Fibroblast of peridontal ligament (primary cell): Measurements from ENCODE around the gene PRMT7.

ENCODE experiments used
- DNase-seq: peaks from one replicate; pipeline ENCODE4 v3.0.0-alpha.2; 2010; ENCODE audit errors: extremely low read depth

Gene PRMT7

DNA sequence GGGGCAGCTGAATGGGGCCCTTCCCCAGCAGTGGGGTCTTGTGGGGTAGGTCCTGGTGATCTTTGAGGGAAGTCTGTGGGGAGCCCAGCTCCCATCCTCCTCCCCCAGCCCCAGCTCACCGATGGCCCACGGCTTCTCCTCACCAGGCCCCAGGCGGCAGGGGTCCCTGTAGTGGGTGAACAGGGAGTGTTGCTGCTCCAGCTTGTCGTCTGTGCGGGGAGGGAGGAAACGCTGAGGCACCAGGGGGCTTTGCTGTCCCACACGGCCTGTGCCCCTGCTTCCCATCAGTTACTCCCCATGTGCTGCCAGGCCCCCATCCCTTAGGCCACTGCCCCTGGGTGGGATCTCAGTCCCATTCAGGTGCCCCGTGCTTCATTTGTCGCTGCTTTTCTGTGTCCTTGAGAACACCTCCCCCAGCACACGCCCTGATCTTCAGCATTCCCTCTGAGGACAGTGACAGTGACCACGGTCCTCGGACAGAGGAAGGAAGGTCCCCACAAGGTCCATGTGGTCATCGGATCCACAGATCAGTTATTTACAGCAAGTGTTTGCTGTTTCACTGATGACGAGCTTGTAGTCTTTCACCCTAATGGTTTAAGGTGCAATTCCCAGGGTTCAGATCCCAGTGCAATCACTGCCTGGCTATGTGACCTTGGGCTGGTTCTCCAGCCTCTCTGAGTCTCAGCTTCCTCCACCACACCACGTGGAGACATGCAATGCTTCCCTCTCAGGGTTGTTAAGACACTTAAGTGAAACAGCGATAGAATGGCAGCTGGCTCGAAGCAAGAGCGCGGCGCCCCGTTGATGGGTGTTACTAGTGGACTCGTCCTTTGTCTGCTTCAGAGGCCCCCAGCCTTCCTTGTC is 53.1 kb downstream of the PRMT7 start:
- no peak for DNase-seq

DNA sequence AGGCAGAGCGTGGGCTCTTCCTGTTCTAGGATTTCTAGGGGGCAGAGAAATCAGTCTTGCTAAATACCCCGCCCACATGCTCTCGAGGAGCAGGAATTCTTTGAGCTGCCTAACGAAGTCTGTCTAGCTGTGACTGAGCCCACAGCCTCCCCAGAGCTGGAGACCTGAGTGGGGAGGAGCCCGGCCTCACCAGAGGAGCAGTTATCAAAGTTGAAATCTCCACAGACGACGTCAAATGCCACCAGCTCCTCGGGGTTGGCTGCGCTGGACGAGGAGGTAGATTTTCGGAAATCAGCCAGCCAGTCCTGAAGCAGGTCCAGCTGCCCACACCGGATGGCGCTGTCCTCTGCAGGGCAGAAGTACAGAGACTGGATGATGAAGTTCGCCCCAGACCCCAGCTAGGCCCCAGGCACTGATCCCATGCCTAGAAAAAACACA is 53.8 kb downstream of the PRMT7 start:
- no peak for DNase-seq

DNA sequence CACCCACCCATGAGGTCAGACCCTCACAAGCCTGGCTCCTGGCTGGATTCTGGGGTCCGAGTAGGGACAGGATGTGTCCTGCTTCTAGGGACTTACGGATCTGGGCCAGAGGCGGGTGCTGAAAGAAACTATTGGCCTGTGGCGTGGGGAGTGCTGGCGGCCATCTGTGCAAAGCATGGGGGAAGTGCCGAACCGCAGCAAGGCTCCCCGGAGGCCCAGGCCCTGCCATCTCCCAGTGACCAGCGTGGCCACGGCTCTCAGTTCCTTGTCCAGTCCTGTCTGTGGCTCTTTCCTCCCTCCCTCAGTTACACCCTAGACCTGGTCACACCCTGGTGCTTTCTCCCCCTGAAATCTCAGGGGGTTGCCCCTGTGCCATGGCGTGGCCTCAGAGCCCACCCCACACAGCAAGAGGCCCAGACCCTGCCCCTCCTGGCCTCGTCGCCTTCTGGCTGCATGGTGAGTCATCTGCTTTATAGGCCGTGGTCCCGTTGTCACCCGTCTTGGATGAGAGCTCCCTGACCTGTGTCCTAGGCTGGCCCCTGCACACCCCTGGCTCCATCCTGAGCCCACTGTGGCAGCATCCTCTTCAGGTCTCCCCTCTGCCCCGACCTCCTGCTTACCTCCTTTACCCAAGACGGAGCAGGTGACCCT is 54.5 kb downstream of the PRMT7 start:
- DNase-seq: no peak

- no peak for DNase-seq
Observed at GRCh38 chr16:68366062-68366461, 55.2 kb downstream of the PRMT7 start.

DNA sequence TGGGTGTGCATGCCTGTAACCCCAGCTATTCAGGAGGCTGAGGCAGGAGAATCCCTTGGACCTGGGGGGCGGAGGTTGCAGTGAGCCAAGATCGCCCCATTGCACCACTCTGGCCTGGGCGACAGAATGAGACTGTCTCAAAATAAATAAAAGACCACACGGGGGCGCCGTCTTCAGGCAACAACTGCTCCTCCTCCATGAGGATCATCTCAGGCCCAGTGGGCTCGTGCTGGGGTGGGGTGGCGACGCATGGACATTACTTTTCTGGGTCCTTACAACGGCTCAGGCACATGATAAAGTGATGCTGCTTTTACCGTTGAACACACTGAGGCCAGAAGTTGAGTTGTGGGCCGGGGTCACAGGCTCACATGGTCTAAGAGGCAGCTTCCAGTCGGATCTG is 56.2 kb downstream of the PRMT7 start:
- DNase-seq: no peak

DNA sequence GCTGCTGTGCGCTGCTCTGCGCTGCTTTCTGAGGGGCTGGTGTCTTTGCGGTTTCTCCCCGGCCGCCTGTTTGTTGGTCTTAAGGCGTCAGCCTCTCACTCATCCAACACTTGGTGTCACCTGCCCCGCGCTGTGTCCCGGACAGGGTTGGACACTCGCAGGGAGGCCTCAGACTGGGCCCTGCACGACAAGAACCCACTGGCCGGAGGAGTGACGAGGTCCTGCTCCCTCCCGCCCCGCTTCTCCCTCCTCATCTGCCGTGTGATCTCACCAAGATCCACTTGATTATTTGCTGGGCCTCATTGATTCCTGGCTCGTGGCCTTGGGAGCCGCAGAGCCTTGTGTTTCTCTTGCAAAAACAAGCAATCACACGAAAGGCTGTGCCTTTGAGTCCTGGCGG is 56.6 kb downstream of the PRMT7 start:
- DNase-seq: no peak

DNA sequence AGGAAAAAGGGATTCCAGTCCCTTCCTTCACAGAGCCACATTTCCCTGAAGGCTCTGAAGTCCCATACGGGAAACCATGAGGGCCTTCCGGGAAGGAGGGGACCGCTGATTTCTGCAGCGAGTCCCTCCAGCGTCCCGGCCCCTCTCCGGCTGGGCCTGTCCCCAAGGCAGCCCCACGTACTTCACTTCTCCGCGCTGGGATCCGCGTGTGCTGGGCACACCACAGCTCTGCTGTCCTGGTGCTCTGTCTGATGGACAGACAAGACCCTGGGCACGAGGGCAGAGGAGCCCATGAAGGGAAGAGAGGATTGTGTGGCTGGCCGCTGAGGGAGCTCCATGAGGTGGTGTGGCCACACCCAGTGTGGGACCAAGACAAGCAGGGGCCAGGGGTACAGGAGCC is 57.1 kb downstream of the PRMT7 start:
- DNase-seq: no peak

DNA sequence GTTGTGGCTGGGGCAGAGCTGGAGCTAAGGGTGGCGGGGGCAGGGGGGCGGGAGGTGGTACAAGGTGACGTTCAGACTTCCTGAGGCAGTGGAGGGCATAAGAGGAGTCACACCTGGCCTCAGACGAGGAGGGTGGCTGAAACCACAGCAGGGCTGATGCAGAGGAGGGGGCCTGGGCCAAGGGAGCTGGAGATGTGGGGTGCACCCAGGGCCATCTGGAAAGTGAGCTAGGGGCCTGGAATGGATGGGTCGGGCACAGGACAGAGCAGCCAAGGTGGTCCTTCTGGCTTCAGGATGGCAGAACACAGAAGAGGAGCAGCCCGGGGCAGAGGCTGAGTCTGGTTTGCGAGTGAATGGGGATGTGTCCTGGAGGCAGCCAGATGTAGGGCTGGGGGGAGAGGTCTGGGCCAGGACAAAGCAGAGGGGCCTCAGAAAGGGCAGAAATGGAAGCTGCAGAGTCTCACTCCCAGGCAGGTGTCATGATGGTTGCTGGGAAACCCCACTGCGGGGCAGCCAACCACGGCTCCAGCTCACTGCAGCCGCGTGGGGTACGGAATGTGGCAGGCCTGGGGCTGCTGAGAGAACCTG is 57.6 kb downstream of the PRMT7 start:
- no peak for DNase-seq

DNA sequence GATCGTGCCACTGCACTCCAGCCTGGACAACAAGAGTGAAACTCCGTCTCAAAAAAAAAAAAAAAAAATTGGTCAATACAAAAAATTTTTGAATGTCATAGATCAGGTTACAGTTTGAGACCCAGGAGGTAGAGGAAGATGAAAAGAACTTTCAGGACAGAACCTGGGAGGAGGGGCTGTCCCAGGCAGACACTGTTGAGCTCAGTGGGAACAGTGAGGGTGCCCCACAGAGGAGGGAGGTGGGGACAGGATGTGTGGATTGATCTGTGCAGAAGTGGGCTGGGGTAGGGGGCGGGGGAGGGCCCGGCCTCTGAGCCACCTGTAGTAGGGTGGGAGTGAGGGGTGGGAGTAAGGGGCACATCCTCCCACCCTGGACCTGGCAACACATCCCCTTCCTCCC is 58.3 kb downstream of the PRMT7 start:
- no peak for DNase-seq

DNA sequence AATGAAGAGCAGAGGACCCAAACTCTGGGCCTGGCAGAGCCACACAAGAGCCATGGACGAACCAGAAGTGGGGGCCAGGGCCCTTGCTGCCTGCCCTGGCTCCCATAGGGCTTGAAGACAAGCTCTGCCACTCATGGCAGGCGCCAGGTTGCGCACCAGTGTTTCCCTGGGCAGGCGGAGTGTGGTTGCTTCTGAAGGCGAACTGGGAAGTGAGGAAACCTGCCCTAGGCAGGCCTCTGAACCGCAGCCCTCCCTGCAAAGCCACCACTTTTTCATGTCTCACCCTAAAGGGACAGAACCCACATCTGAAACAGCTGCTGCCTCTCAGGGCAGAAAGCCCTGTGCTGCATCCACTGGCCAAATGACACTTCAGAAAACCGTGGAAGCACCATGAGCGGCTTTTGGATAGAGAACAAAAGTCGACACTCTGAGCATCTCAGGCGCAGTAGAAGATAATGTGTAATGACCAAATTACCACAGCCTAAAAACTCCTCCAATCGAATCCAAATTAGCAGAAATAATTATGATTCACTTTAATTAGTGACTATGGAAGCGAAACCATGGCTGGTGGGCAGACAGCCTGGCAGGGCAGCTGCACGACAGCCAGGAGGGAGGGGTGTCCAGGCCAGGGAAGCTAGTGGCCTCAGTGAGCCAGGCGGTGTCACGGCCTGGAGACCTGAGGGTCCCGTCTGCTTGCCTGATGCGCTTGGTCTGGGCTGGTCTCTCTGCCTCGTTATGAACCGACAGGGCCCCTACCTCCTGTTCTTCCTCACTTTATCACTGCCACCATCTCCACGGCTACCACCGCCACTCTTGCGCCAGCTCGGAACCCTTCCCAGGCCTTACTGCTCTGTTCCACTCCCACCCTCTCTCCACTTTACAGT is 59.1 kb downstream of the PRMT7 start:
- no peak for DNase-seq

- DNase-seq: no peak
Observed at GRCh38 chr16:68370581-68371275, 59.9 kb downstream of the PRMT7 start.

- no peak for DNase-seq
Observed at GRCh38 chr16:68371276-68371651, 60.4 kb downstream of the PRMT7 start.

GRCh38 chr16:68371706-68372380 is 61.0 kb downstream of the PRMT7 start:
- DNase-seq: no peak

DNA sequence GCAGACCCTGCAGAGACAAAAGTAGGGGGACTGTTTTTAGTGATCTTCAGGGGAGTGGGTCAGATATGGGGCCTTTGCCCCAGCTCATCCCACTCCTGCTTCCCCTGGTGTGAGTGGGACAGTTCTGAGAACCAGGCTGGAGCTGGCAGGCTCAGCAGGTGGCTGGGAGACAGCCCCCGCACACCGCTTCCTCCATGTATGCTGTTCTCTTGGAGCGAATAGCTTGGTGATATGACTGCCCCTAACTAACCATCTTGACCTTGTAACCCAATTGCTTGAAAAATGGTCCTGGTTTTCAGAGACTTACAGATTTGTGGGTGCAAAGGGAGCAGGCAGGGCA is 61.5 kb downstream of the PRMT7 start:
- DNase-seq: no peak

DNA sequence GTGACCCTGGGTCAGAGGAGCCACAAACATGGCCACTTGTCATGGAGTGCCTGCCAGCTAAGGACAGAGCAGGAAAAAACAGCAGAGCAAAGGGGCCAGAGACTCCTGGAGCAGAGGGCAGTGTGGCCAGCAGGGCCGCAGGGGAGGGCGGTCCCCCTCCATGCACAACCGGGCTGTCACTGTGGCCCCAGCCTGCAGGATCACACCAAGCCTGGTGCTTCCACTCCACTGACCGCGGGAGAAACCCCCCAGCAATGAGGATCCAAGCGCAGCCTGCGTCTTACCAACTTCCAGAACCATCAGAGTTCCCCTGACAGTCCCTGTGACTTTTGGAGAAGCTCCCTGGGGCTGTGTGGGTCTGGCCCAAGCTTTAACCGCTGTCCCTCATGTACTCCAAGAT is 62.0 kb downstream of the PRMT7 start:
- DNase-seq: no peak

GRCh38 chr16:68373528-68374245 is 62.9 kb downstream of the PRMT7 start:
- no peak for DNase-seq

DNA sequence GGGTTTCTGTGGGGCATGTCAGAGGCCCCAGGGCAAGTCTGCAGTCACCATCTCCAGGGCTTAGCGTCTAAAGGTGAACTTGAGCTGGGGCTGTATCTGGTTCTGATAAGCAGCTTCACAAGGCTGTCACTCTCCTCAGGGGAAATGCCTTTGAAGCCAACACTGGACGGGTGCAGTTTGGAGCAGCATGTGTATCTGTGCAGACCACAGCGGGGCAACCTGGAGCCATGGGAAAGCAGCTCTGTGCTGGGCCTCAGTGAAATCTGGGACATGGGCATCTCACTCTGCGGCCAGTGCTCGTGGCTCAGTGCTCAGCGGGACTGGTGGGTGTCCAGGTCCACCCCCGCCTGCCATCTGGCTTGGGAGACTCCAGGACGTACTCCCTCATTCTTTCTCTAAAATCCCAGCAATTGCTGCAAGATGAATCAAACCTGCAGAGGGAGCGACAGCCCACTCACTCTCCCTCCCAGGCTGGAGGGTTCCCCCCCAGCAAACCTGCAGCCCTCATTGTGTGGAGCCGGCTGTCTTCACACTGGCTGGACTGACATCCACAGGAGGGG is 63.5 kb downstream of the PRMT7 start:
- DNase-seq: no peak

GRCh38 chr16:68374961-68375660 is 64.3 kb downstream of the PRMT7 start:
- DNase-seq: no peak

GRCh38 chr16:68375801-68376536 is 65.2 kb downstream of the PRMT7 start:
- DNase-seq: no peak
